SK-N-DZ (cell line): ENCODE results near the gene HRH4.

Experiments used
- DNase-seq: peaks from one replicate; pipeline ENCODE4 v3.0.0-alpha.2; 2015; ENCODE audit warnings: low spot score
- small RNA-seq, 2 experiments: library from RNA; depleted of rRNA; stranded (forward); fragments of <200 nt; gene quantifications; one replicate each; pipeline ENCODE3, GENCODE V24; 2014

HRH4 gene

GRCh38 chr18:24506175-24506574 is 45.7 kb downstream of the HRH4 start:
- DNase-seq = no peak

GRCh38 chr18:24509435-24509834 is 49.0 kb downstream of the HRH4 start:
- no peak for DNase-seq

GRCh38 chr18:24514439-24514838 is 54.0 kb downstream of the HRH4 start:
- no peak for DNase-seq

- DNase-seq = no peak
These were observed 55.3 kb downstream of the HRH4 start for GRCh38 chr18:24515721-24516120.

GRCh38 chr18:24516261-24516660 is 55.8 kb downstream of the HRH4 start:
- DNase-seq = no peak

GRCh38 chr18:24517554-24517953 is 57.1 kb downstream of the HRH4 start:
- no peak for DNase-seq

GRCh38 chr18:24518596-24518995 is 58.2 kb downstream of the HRH4 start:
- DNase-seq = no peak

Small RNA genes lying within 50 kb of the gene (small RNA-seq; reads per million reads assigned to genes)
- 0 reads per million in 2 experiments for gene RF00019
